Stimulated activated CD8-positive, alpha-beta memory T cell treated with anti-CD3 and anti-CD28 coated beads, Interleukin-12 subunit alpha, Interleukin-12 subunit beta, amount 100 ng/mL, for 1 hour (primary cell): Measurements from ENCODE around the gene NOTUM.
"Not testable (repeated sequence)": the region's sequence is repeated elsewhere in the genome, so short reads cannot be mapped to it uniquely, and the experiment has no call there.

Experiments
- DNase-seq: peaks from one replicate; pipeline ENCODE4 v3.0.0-alpha.2; 2020; ENCODE audit warnings: low read depth

The NOTUM gene

GRCh38 chr17:81957691-81958432 lies 3.1 kb downstream of the NOTUM start:
- DNase-seq: no peak

GRCh38 chr17:81956607-81957589 lies 4.1 kb downstream of the NOTUM start:
- no peak for DNase-seq

DNA sequence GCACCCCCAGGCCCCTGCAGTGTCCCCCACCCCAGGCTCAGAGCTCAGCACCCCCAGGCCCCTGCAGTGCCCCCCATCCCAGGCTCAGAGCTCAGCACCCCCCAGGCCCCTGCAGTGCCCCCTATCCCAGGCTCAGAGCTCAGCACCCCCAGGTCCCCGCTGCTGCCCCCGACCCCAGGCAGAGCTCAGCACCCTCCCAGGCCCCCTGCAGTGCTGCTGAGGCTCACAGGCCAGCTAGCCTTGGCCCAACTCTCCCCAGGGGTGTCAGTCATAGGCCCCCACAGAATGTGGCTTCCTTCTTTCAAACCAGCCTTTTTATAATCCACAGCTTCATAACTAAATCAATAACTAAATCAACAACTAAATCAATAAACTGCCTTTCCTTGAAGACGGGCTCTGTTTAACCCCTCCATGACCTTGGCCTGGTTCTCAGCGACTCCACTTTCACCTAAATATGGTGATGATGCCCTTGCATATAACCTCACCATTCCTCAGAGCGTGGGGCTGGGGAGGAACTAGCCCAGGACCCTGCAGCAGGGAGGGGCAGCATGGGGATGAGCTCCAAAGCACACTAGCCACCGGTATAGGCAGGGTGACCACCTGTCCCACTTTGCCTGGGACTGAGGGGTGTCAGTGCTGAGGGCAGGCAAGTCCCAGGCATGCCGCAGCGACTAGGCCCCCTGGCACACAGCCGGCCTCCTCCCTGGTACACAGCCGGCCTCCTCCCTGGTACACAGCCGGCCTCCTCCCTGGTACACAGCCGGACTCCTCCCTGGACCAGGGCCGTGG lies 5.0 kb downstream of the NOTUM start:
- no peak for DNase-seq

DNA sequence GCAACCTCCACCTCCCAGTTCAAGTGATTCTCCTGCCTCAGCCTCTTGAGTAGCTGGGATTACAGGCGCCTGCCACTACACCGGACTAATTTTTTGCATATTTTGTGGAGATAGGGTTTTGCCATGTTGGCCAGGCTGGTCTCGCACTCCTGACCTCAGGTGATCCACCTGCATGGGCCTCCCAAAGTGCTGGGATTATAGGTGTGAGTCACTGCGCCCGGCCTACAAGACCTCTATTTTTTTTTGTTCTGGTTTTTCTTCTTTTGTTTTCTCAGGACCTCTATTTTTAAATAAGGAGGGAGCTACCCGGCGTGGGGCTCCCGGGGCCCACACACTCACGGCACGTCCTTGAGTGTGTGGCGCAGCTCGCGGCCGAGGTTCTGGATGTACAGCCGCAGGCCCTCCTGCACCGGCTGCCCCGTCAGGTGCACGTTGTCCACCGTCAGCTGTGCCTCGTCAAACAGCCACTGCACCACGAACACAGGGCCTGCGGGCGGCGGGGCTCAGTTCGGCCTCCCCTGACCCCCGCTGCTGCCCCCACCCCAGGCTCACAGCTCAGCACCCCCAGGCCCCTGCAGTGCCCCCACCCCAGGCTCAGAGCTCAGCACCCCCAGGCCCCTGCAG lies 5.8 kb downstream of the NOTUM start:
- DNase-seq: no peak

DNA sequence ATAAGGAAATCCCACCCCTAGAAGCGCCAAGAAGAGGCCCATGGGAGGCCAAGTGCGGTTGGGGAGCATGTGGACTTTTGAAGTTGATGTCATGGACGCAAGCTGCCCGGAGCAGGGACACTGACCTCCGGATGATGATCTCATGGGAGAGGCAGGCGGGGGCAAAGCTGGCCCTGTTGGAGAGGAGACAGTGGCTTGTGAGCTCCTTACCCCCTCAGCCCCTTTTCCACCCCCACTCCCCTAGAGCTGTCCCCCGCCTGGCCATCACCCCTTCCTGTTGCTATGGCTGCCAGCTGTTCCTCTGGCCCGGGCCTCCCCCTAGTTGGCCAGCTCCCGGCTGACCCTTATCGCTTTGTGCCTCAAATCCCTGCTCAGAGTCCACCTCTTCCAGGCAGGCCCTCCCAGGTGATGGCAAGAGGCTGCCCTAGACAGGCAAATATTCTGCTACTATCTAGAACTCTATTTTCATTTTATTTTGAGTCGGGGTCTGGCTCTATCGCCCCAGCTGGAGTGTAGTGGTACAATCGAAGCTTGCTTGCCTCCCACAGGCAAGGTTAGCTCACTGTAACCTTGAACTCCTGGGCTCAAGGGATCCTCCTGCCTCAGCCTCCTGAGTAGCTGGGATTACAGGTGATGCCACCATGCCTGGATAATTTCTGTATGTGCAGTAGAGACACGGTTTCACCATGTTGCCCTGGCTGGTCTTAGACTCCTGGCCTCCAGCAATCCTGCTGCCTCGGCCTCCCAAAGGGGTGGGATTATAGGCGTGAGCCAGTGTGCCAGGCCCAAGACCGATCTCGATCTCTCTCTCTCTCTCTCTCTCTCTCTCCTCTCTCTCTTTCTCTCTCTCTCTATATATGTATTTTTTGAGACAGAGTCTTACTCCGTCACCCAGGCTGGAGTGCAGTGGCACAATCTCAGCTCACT lies 6.6 kb downstream of the NOTUM start:
- no peak for DNase-seq

DNA sequence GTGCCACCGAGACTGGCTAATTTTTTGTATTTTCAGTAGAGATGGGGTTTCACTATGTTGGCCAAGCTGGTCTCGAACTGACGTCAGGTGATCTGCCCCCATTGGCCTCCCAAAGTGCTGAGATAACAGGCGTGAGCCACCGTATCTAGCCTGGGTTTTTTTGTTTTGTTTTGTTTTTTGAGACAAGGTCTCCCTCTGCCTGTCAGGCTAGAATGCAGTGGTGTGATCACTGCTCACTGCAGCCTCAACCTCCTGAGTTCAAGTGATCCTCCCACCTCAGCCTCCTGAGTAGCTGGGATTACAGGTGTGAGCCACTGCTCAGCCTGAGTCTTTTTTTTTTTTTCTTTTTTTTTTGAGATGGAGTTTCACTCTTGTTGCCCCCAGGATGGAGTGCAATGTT lies 7.5 kb downstream of the NOTUM start:
- not testable (repeated sequence) for DNase-seq

- no peak for DNase-seq
These were observed 8.2 kb downstream of the NOTUM start for GRCh38 chr17:81952792-81953228.

GRCh38 chr17:81951785-81952684 lies 9.0 kb downstream of the NOTUM start:
- no peak for DNase-seq

GRCh38 chr17:81950501-81950900 lies 10.5 kb downstream of the NOTUM start:
- DNase-seq: no peak

DNA sequence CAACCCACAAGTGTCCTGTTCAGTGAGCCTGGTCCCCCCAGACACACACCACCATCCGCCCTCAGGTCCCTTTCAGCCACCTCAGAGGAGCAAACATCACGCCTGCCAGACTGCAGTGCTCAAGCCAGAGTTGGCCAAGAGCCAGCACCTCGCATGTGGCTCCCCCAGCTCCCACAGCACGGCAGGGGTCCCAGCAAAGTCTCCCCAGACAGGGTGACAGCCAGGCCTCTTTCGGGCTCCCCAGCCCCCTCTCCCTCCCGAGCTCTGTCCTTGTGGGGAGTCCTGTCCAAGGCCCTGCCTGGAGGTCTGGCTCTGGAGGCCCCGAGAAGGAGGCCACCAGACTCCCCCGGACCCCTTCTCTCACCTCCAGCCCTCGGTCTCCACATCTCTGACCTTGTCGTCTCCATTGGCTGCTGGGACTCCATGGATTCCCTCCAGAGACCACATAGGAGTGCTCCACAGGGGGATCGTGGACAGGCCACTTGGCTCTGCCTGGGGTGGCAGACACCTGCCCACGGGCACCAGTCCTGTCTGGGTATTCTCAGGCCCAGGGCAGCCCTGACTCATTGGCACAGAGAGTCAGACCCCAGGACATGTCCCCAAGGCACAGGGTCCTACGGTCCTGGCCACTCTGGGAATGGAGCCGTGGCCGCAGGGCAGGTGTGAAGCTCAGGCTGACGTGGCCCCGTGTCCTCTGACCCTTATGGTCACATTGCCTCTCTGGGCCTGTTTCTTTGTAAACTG lies 12.2 kb downstream of the NOTUM start:
- no peak for DNase-seq

GRCh38 chr17:81947189-81947588 lies 13.8 kb downstream of the NOTUM start, which contains the start of gene MYADML2:
TSS of gene MYADML2 (minus strand) at chr17:81947233. CDS start at chr17:81941741, 5,492 bp downstream.
- no peak for DNase-seq

- no peak for DNase-seq
These were observed 16.1 kb downstream of the NOTUM start for GRCh38 chr17:81944858-81945257.

DNA sequence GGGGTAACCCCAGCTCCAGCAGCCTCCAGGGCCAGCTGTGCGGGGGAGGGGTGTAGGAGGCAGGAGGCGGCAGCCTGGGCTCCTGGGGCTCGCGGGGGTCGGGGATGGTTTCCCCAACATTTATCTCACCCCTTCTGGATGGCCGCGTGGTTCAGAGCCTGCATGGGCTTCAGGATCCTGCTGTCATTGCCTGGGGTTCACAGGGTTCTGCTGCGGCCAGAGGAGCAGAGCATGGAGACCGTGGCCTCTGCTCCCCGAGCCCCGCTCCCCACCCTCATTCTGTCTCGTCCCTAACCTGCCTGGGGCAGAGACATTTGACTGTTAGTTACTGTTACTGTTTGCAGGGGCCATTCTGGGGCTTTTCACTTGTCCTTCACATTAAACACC lies 18.8 kb downstream of the NOTUM start:
- DNase-seq: no peak

- DNase-seq: no peak
These were observed 19.4 kb downstream of the NOTUM start for GRCh38 chr17:81941484-81942166.

DNA sequence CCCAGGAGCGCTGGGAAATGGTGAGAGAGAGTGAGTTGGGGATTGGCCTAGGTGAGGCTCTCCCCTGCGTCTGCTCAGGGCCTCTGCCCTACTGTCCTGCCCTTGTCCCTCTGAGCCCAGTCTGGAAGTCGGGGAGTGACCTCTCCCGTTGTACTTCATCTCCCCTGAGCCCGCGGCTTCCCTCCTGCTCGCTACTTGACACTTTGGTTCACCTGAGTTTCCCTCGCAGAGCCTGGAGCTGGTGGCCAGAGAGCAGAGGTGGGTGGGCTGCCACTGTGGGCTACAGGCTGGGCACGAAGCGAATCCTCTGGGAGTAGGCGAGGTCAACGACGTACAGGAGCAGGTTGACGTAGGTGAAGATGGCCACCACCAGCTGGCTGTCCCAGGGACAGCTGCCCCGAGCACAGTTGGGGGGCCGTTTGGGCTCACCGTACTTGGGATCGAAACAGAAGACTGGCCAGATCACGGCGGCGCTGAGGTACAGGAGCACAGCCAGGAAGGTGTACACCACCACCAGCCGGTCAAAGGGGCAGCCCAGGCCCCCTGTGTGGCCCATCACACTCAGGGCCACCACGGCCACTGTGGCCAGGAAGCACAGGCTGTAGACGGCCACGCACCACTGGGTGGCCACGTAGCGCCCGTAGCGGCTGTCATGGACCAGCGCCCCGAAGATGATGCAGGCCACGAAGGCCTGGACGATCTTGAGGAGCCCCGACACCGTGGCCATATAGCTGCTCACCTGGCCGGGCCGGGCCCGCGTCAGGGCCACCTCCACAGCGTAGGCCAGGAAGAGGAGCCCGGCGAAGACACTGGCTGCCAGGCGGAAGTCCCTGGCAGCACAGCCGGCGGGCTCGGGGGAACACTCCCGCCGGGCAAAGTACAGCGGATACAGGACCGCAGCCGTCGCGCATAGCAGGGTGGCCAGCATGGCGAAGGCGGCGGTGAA lies 20.2 kb downstream of the NOTUM start:
- no peak for DNase-seq

- DNase-seq: no peak
These were observed 21.1 kb downstream of the NOTUM start for GRCh38 chr17:81939881-81940385.

- DNase-seq: no peak
These were observed 21.8 kb downstream of the NOTUM start for GRCh38 chr17:81939218-81939617.
